IMR-90 (cell line): ENCODE data around the gene STMN3. TPM values are rescaled to one million over a fixed set of nuclear protein-coding genes. Genes with fewer than 3 reads are reported as not detected.
"Not testable (repeated sequence)": the region's sequence is repeated elsewhere in the genome, so short reads cannot be mapped to it uniquely, and the experiment has no call there.

ENCODE experiments used
- ATAC-seq: fragments of 200-7000 bp; cut with Tn5 transposase; 2 replicates; pipeline ENCODE4 v1.9.1; 2020; ENCODE audit warnings: low read depth, mild to moderate bottlenecking, moderate library complexity
- BruUV-seq: library from RNA; stranded (reverse); fragments of 400-500 nt; replicated peaks from 2 replicates; lab custom pipeline; 2021; lab: Mats Ljungman, UMichigan
- CTCF ChIA-PET: fragments of 300-600 bp; formaldehyde crosslinking; extraction: SDS; loops from one replicate; lab custom pipeline; 2021; ENCODE audit warnings: antibody characterized with exemption; lab: Yijun Ruan, JAX
- POLR2A ChIA-PET: fragments of 300-600 bp; sonication (Branson Sonifier 250); formaldehyde crosslinking; loops from one replicate; lab custom pipeline; 2022; ENCODE audit warnings: antibody characterized with exemption; ENCODE audit not compliant: unreplicated experiment; lab: Charles Lee
- DNase-seq: peaks from one replicate; pipeline ENCODE4 v3.0.0; 2013
- H2AFZ ChIP-seq: replicated peaks from 2 replicates; pipeline ENCODE3; 2013; ENCODE audit warnings: low read length, mild to moderate bottlenecking; ENCODE audit not compliant: poor library complexity
- H2AK5ac ChIP-seq: 2 replicates; pipeline ENCODE4 v1.6.1; 2013; ENCODE audit warnings: low read depth, low read length, inconsistent platforms
- H2AK9ac ChIP-seq: replicated peaks from 2 replicates; pipeline ENCODE3; 2013; ENCODE audit warnings: mild to moderate bottlenecking, low read depth, low read length, moderate library complexity; ENCODE audit not compliant: poor library complexity
- H2BK120ac ChIP-seq: 2 replicates; pipeline ENCODE4 v1.6.1; 2013; ENCODE audit warnings: low read depth, low read length, inconsistent platforms
- H2BK15ac ChIP-seq: 3 replicates; pipeline ENCODE4 v1.6.1; 2013; ENCODE audit warnings: low read depth, low read length, inconsistent platforms
- H2BK20ac ChIP-seq: 2 replicates; pipeline ENCODE4 v1.6.1; 2013; ENCODE audit warnings: low read depth, mild to moderate bottlenecking, inconsistent platforms, low read length, moderate library complexity
- H2BK5ac ChIP-seq: 2 replicates; pipeline ENCODE4 v1.6.1; 2013; ENCODE audit warnings: mild to moderate bottlenecking, low read depth, low read length, inconsistent platforms; ENCODE audit not compliant: poor library complexity, severe bottlenecking
- H3K14ac ChIP-seq: replicated peaks from 2 replicates; pipeline ENCODE4 v1.6.1; 2013; ENCODE audit warnings: low read depth, low read length, inconsistent platforms
- H3K18ac ChIP-seq: 2 replicates; pipeline ENCODE4 v1.6.1; 2013; ENCODE audit warnings: low read depth, low read length, control low read depth
- H3K23ac ChIP-seq: 2 replicates; pipeline ENCODE4 v1.6.1; 2013; ENCODE audit warnings: low read depth, low read length, inconsistent platforms
- H3K27ac ChIP-seq: 2 replicates; pipeline ENCODE4 v1.5.1; 2013; ENCODE audit warnings: mild to moderate bottlenecking, control low read depth, low read length; ENCODE audit not compliant: insufficient read depth
- H3K27me3 ChIP-seq: 2 replicates; pipeline ENCODE4 v1.6.1; 2013; ENCODE audit warnings: low read length; ENCODE audit not compliant: control insufficient read depth, insufficient read depth
- H3K36me3 ChIP-seq: 2 replicates; pipeline ENCODE4 v1.6.1; 2013; ENCODE audit warnings: low read length, mixed read lengths; ENCODE audit not compliant: control insufficient read depth, insufficient read depth
- H3K4ac ChIP-seq: 2 replicates; pipeline ENCODE4 v1.6.1; 2013; ENCODE audit warnings: low read depth, low read length, inconsistent platforms
- H3K4me1 ChIP-seq: 2 replicates; pipeline ENCODE4 v1.6.1; 2013; ENCODE audit warnings: low read length, mixed read lengths; ENCODE audit not compliant: control insufficient read depth, insufficient read depth
- H3K4me2 ChIP-seq: 2 replicates; pipeline ENCODE4 v1.6.1; 2013; ENCODE audit warnings: low read depth, mild to moderate bottlenecking, control low read depth, low read length, moderate library complexity
- H3K4me3 ChIP-seq: 2 replicates; pipeline ENCODE4 v1.5.1; 2013; ENCODE audit warnings: low read depth, mild to moderate bottlenecking, control low read depth, low read length, moderate library complexity; ENCODE audit not compliant: insufficient read depth
- H3K56ac ChIP-seq: 2 replicates; pipeline ENCODE4 v1.6.1; 2013; ENCODE audit warnings: low read length, inconsistent platforms; ENCODE audit not compliant: insufficient read depth; ENCODE audit errors: extremely low read depth
- H3K79me1 ChIP-seq, 2 experiments: 2 replicates each; pipeline ENCODE4 v1.6.1; 2013; ENCODE audit warnings: low read length in 2 of 2, inconsistent platforms in 1 of 2, low read depth in 1 of 2
- H3K9ac ChIP-seq: 2 replicates; pipeline ENCODE4 v1.6.1; 2013; ENCODE audit warnings: low read depth, low read length, control low read depth
- H3K9me1 ChIP-seq: 2 replicates; pipeline ENCODE4 v1.6.1; 2013; ENCODE audit warnings: low read length, inconsistent platforms; ENCODE audit not compliant: insufficient read depth
- H3K9me3 ChIP-seq: 2 replicates; pipeline ENCODE4 v1.6.1; 2013; ENCODE audit warnings: low read length; ENCODE audit not compliant: control insufficient read depth, insufficient read depth
- H4K20me1 ChIP-seq: 2 replicates; pipeline ENCODE4 v1.6.1; 2013; ENCODE audit warnings: low read length, inconsistent platforms; ENCODE audit not compliant: insufficient read depth
- H4K5ac ChIP-seq: 2 replicates; pipeline ENCODE4 v1.6.1; 2013; ENCODE audit warnings: mild to moderate bottlenecking, low read depth, low read length, control low read depth
- H4K8ac ChIP-seq, 2 experiments: 2 replicates each; pipeline ENCODE4 v1.6.1; 2013; ENCODE audit warnings: low read depth in 2 of 2, low read length in 2 of 2, control low read depth in 1 of 2, inconsistent platforms in 1 of 2
- H4K91ac ChIP-seq: 2 replicates; pipeline ENCODE4 v1.6.1; 2013; ENCODE audit warnings: low read depth, low read length, inconsistent platforms; ENCODE audit not compliant: insufficient read depth
- WGBS, 2 experiments: methylation state at CpG; one replicate each; pipeline versions ENCODE4 v1.1.5 to v1.1.7; 2013; ENCODE audit warnings: missing lambda C conversion rate in 2 of 2; ENCODE audit not compliant: insufficient read length in 1 of 2; ENCODE audit errors: extremely low coverage in 2 of 2; 5-methylcytosine and 5-hydroxymethylcytosine counted together
- dilution Hi-C: fragments of 300-500 bp; cut with HindIII; formaldehyde crosslinking; loops from one replicate; pipeline ENCODE4 v1.14.3; 2018; ENCODE audit warnings: low sequenced_read_pairs; ENCODE audit not compliant: unreplicated experiment
- in situ Hi-C: fragments of 300-500 bp; cut with MboI; formaldehyde crosslinking; loops from 3 replicates; pipeline ENCODE4 v1.14.3; 2019; ENCODE audit warnings: low sequenced_read_pairs, inconsistent platforms, mixed read lengths
- intact Hi-C: fragments of 100-400 bp; cut with micrococcal nuclease; formaldehyde crosslinking; loops from 2 replicates; pipeline ENCODE4 v1.10.0; 2022
- polyA plus RNA-seq, 3 experiments: library from polyadenylated mRNA; depleted of rRNA; stranded (reverse); fragments of >200 nt; gene quantifications; 2 replicates each; pipeline ENCODE4 v1.2.3, GENCODE V29; 2012; ENCODE audit warnings: low replicate concordance in 1 of 3
- total RNA-seq: library from RNA; depleted of rRNA; stranded (reverse); fragments of >200 nt; gene quantifications from 2 replicates; pipeline ENCODE4 v1.2.3, GENCODE V29; 2012

STMN3 gene
- total and polyA plus RNA-seq, 2 of the 4 experiments (the other 2 are of a cell fraction), result 20.3 to 62.3 TPM

- H3K4ac ChIP-seq, H2AK5ac ChIP-seq, H3K36me3 ChIP-seq, H3K18ac ChIP-seq, H2BK120ac ChIP-seq, BruUV-seq, ATAC-seq, H3K79me1 ChIP-seq, POLR2A ChIA-PET, H2BK5ac ChIP-seq, H4K5ac ChIP-seq, H3K9ac ChIP-seq, H3K27me3 ChIP-seq, H3K9me1 ChIP-seq, in situ Hi-C loops, H2AFZ ChIP-seq, H4K91ac ChIP-seq, H3K4me2 ChIP-seq, H3K23ac ChIP-seq, DNase-seq, dilution Hi-C loops, H2BK20ac ChIP-seq, H3K4me1 ChIP-seq, H4K8ac ChIP-seq, H3K27ac ChIP-seq, H3K56ac ChIP-seq, H3K4me3 ChIP-seq, H3K9me3 ChIP-seq, H3K14ac ChIP-seq, H2BK15ac ChIP-seq, H2AK9ac ChIP-seq: not testable (repeated sequence)
- intact Hi-C loops, result loop anchor here (10.0 kb wide), 1 partner anchor 116 kb away; the partner anchor contains the start of gene PTK6
- H4K20me1 ChIP-seq, result peaks cover 14% of the 10 kb centered on the region
- WGBS, 2 experiments, result no CpG with 5 or more reads among the region's 25 CpGs
- CTCF ChIA-PET, result interaction anchor here (0.6 kb wide), 1 partner anchor 155 kb away, joined by 8 read pairs; no protein-coding TSS in a partner anchor
These were observed 2.7 kb downstream of the STMN3 start for GRCh38 chr20:63650486-63650885.
